HG03342 (cell line): ENCODE measurements around the gene GRAP.

Experiments used
- ATAC-seq: cut with Tn5 transposase; IDR thresholded peaks from one replicate; pipeline ENCODE4 v1.9.1; 2021; ENCODE audit warnings: mild to moderate bottlenecking, moderate library complexity; ENCODE audit not compliant: unreplicated experiment

Gene GRAP

GRCh38 chr17:19003543-19004420 is 43.0 kb downstream of the GRAP start:
- peak; percentile 9 for ATAC-seq

- ATAC-seq, result no peak
Observed at GRCh38 chr17:19002805-19003542, 43.8 kb downstream of the GRAP start.

- no peak for ATAC-seq
Observed at GRCh38 chr17:19001907-19002590, 44.7 kb downstream of the GRAP start.

GRCh38 chr17:19000531-19001325 is 46.0 kb downstream of the GRAP start:
- ATAC-seq, result no peak

- ATAC-seq, result no peak
Observed at GRCh38 chr17:18999911-19000310, 46.8 kb downstream of the GRAP start.

- no peak for ATAC-seq
Observed at GRCh38 chr17:18999394-18999793, 47.4 kb downstream of the GRAP start.

GRCh38 chr17:18997650-18998196 is 49.0 kb downstream of the GRAP start:
- no peak for ATAC-seq

- no peak for ATAC-seq
Observed at GRCh38 chr17:18996458-18996857, 50.3 kb downstream of the GRAP start.

- no peak for ATAC-seq
Observed at GRCh38 chr17:18995220-18995619, 51.5 kb downstream of the GRAP start.

GRCh38 chr17:18994631-18995030 is 52.1 kb downstream of the GRAP start:
- ATAC-seq, result no peak

- ATAC-seq, result no peak
Observed at GRCh38 chr17:18993905-18994526, 52.7 kb downstream of the GRAP start.

- no peak for ATAC-seq
Observed at GRCh38 chr17:18992454-18993130, 54.2 kb downstream of the GRAP start.

GRCh38 chr17:18991531-18992315 is 55.0 kb downstream of the GRAP start:
- no peak for ATAC-seq

GRCh38 chr17:18990331-18990730 is 56.4 kb downstream of the GRAP start:
- ATAC-seq, result no peak

GRCh38 chr17:18988546-18989173 is 58.1 kb downstream of the GRAP start:
- no peak for ATAC-seq

- no peak for ATAC-seq
Observed at GRCh38 chr17:18987862-18988545, 58.8 kb downstream of the GRAP start.

GRCh38 chr17:18987230-18987610 is 59.5 kb downstream of the GRAP start:
- no peak for ATAC-seq
